HL-60/S4 treated with phorbol 12-myristate 13-acetate at 8.2 ng/mL for 4 days and 3 days (cell line): ENCODE measurements around the gene ZNF276.
"Not testable (repeated sequence)": the region's sequence is repeated elsewhere in the genome, so short reads cannot be mapped to it uniquely, and the experiment has no call there.

Experiments used
- in situ Hi-C: fragments of 300-500 bp; cut with MboI; formaldehyde crosslinking; loops from 2 replicates; pipeline ENCODE4 v1.15.0; 2022; ENCODE audit warnings: low sequenced_read_pairs

The ZNF276 gene

DNA sequence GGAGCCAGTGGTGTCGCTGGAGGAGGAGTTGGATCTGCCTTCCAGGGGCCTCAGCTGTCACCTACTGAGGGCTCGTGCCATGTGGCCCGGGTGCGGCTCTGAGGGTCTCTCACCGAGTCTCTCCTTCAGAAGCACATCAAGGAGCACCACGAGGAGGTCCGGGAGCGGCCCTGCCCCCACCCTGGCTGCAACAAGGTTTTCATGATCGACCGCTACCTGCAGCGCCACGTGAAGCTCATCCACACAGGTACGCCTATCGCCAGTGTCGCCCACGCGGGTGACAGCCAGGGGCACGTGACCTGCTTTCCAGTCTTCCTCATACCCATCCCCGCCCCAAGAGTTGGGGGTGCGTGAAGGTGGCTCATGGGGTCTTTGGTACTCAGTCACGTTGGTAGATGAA, 12.5 kb downstream of the ZNF276 start:
- in situ Hi-C loops, result no loop called here

DNA sequence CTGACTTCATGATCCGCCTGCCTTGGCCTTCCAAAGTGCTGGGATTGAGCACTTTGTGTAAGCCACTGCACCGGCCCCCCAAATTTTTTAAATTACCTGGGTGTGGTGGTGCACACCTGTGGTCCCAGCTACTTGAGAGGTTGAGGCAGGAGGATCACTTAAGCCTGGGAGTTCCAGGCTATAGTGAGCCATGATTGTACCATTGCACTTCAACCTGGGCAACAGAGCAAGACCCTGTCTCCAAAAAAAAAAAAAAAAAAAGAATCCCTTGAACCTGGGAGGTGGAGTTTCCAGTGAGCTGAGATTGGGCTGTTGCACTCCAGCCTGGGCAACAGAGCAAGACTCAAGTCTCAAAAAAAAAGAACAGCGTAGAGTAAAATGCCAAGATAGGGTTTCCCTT, 15.2 kb downstream of the ZNF276 start:
- in situ Hi-C loops, result no loop called here

DNA sequence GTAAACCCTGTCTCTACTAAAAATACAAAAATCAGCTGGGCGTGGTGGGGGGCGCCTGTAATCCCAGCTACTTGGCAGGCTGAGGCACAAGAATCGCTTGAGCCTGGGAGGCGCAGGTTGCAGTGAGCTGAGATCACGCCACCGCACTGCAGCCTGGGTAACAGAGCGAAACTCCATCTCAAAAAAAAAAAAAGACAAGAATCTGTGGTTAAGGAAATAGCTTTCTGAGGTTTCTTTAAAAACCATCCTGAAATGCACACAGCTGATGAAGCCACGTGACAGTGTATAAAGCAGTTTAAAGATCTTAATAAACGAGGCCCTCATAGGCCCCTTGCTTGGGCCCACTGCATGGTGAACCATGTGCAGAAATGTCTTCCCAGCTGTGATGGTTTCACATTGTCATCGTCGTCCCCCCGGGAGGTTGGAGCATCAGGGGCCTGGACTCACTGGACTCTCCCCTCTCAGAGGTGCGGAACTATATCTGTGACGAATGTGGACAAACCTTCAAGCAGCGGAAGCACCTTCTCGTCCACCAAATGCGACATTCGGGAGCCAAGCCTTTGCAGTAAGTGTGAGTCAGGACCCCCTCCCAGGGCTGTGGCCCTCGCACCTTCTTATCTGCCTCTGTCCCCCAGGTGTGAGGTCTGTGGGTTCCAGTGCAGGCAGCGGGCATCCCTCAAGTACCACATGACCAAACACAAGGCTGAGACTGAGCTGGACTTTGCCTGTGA, 16.2 kb downstream of the ZNF276 start:
- in situ Hi-C loops, result no loop called here

DNA sequence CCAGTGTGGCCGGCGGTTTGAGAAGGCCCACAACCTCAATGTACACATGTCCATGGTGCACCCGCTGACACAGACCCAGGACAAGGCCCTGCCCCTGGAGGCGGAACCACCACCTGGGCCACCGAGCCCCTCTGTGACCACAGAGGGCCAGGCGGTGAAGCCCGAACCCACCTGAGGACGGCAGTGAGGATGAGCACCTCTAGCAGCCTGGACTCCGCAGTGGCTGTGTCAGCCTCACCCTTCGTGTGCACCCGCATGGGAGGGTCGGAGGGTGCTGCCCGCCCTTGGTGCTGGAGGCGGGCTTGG, 16.7 kb downstream of the ZNF276 start:
- in situ Hi-C loops, result no loop called here

DNA sequence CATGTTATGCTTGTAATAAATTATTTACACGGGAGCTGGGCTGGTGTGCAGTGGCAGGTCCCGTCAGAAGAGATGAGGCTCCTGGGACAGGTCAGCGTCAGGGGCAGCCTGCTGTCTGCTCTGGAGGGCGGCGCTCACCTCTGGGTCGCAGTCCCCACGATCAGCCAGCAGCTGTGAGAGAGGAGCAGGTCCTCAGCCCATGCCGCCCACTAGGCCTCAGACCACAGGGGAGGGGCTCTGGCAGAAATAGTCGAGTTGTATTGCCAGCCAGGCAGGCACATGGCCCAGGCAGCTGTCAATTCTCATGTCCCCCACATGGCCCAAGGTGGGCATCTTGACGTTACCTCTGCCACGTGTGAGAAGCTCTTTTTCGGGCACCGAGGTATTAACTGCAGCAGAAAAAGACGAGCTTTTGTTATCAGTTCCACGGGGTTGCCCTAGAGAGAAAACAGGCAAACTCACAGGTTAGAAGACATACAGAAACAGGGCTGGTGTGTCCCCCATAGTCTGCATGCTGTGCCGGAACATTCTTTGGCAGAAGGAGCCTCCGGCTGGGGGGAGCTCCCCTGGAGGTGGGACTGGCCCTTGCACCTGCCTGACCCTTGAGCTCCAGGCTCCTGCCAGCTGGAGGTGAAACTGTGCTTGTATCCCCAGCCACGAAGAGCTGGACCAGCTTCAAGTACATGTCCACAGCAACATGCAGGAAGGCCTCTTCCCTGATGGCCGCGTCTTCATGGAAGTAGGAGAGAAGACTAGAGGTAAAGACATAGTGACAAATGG, 17.4 kb downstream of the ZNF276 start:
- in situ Hi-C loops, result no loop called here

DNA sequence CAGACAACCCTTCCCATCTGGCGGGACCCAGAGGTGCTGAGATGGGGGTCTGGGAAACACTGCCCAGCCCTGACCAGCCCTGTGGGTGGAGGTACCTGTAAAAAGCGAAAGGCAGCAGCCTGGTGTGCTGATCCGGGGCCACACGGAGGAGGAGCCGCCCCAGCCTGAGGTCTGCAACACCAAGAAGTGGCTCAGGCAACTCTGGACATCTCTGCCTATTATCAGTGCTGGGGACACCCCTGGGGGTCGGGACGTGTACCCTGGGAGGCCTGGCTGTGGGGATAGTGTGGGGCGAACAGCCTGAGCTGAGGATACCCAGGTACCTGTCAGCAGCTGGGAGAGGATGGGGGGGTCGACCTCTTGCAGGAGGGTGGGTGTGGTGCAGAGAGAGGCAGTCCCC, 18.0 kb downstream of the ZNF276 start:
- in situ Hi-C loops, result no loop called here

DNA sequence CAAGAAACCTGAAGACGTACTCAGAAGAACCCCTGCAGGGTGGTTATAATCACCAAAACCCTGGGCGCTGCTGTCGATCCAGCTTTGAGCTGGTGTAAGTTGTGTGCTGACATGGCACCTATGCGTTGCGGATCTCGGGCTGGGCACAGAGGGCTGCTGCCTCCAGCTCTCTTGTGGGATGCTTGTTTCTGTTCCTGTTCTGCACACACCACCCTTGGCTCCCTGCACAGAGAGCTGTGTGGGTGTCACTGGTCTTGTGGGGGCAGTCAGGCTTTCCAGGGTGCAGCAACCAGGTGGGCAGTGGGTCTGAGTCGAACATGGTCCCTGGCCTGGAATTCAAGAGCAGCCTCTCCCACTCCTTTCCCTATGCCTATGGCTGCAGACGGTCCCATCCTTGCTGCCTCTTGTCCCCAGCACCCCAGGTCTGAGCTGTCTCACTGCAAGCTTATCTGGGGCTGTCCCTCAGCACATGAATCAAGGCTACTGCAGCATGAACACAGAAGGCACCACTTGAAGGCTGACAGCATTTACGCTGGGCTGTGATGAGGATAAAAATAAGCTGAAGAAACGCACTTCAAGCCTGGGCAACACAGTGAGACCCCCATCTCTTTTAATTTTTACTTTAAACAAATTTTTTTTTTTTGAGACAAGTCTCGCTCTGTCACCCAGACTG, 20.1 kb downstream of the ZNF276 start:
- in situ Hi-C loops, result no loop called here

DNA sequence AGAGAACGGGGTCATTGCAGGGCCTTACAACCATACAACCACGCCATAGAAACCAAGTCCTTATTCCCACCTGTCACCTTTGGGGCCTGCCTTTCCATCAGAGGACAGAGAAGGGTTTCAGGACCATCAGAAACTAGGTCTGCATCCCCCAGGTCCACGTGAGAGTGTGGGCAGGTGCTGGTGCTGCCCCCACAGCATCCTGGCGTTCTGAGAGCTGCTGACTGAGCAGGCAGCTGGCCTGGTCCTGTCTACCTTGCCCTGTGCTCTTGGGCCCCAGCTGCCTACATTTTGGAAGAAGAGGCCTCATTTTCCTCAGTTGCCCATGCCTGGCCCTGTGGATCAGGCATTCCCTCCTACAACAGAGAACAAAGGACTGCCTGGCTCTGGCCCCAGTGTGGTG, 21.6 kb downstream of the ZNF276 start:
- in situ Hi-C loops, result no loop called here

DNA sequence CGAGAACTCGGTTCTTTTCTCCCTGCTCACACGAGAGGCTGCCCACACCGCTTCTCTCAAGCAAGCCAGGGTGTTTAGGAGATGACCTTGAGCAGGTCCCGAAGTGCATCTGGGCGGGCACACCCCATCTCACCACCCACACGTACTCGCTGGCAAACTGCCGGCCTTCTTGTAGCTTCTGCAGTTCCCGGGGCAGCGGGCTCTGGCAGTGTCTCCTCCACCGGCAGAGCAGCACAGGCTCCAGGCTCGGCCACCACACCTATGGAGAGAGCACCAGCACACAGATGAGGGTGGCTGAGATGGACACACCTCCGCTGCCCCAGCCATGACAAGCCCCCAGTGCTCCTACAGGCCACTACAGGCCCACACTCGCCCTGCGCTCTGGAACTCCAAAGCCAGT, 23.5 kb downstream of the ZNF276 start:
- in situ Hi-C loops, result no loop called here

DNA sequence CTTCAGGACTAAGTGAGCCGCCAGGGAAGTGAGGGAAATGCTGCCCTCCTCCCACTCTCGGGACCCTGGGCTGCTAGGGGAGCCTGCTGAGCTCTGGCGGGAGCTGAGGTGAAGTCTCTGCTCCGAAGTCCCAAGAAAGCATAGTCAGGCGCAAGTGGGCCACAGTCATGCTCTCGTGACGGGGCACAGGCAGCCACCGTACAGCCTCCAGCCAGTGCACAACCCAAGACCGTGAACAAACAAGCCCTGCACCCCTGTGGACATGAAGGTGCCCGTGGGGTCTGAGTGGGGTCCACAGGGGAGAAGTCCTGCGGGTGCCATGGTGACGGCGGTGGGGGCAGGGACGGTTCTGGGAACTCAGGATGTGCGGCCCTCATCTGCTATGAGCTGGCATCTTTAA, 24.7 kb downstream of the ZNF276 start:
- in situ Hi-C loops, result no loop called here

DNA sequence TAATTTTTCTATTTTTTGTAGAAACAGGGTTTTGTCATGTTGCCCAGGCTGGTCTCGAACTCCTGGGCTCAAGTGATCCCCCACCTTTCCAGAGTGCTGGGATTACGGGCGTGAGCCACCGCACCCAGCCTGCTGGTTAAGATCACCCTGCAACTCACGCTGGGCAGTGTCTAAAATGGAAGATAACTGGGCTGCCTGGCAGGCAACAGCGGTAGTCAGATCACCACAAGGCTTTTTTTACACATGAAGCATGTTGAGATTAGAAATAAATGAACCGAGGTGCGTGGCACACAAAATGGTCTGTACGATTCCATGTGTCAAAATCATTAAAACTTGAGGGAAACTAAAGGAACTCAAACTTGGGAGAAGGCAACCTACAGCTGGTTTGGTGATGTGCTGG, 26.7 kb downstream of the ZNF276 start:
- in situ Hi-C loops, result no loop called here

DNA sequence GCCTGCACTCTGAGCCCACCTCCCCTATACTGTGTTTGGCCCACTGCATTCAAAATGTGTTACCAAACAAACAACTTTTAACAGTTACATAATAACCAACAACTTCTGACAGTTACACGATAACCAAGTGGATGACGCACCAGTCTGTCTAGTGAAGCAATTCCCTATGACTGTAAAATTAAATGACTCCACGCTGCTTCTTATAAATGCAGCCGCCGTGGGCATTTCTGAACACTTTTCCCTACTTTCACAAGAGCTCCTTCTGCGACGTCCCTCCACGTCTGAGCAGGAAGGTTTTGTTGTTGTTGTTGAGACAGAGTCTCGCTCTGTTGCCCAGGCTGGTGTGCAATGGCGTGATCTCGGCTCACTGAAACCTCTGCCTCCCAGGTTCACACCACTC, 27.6 kb downstream of the ZNF276 start:
- in situ Hi-C loops, result no loop called here

DNA sequence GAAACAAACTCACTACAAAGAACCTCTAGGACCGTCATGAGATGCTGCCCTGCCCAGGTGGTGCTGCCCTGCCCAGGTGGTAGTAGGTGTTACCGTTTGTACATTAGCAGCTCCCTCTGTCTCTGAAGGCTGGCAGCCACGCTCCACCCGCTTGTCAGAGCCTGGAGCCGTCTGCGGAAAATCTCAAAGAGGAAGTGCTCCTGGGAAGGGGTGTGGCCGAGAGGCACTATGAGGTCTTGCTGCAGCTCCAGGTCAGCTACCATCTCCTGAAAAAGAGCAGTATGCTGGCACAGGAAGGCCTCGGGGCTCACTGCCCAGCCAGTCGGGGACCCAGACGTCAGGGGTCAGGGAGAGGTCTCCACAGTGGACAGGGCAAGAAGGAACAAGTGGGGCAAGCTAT, 28.3 kb downstream of the ZNF276 start:
- in situ Hi-C loops, result no loop called here

DNA sequence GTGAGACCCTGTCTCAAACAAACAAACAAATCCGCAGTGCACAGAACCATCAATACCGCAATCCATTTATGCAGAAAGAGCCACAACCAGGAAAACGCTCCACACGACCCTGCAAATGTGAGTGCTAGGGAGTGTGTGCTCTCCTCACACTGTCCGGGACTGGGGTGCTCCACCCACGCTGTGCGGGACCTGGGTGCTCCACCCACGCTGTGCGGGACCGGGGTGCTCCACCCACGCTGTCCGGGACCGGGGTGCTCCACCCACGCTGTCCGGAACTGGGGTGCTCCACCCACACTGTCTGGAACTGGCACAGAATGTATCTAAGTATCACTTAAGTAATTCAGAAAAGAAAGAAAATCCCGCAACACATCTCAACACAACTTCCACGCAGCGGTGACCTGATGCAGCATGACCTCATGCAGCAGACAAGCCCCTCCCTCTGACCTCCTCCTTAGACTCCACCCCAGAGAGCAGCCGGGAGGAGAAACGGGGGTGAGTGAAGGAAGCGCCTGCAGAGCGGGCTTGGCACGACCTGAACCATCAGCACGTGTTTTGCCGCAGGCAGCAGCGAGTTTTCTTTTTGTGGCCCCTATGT, 38.5 kb downstream of the ZNF276 start:
- in situ Hi-C loops, result no loop called here

DNA sequence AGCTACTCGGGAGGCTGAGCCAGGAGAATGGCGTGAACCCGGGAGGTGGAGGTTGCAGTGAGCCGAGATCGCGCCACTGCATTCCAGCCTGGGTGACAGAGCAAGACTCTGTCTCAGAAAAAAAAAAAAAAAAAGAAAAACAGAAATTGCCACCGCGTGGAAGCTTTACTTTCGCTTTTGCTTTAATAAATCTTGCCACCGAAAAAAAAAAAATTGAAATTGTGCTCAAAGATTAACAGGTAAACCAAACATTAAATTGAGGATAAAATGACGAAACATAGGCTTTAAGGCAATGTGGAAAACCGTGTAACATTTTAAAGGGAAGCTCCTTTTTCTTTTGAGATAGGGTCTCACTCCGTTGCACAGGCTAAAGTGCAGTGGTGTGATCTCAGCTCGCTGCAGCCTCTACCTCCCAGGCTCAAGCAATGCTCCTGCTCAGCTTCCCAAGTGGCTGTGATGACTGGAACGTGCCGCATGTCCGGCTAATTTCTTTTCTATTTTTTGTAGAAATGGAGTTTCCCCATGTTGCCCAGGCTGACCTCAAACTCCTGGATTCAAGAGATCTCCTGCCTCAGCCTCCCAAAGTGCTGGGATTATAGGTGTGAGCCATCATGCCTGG, 40.1 kb downstream of the ZNF276 start:
- in situ Hi-C loops, result no loop called here

DNA sequence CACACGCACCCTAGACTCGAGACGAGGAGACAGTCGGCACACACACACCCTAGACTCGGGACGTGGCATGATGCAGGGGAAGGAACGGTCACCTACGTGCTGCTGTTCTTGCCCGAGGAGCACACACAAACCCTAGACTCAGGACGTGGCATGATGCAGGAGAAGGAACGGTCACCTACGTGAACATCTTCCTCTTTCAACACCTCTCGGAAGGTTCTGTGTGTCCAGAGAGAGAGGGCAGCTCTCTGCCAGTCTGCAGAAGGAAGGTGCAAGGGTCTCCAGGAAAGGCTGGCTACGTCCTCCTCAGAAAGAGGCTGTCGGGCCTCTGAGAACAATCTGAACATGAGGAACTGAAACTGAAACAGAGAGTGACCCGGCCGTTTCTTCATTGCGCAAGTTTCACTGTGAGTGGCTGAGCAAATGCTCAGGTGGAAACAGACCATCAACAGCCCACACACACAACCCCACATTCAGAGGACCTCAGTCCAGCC, 43.4 kb downstream of the ZNF276 start:
- in situ Hi-C loops, result no loop called here

DNA sequence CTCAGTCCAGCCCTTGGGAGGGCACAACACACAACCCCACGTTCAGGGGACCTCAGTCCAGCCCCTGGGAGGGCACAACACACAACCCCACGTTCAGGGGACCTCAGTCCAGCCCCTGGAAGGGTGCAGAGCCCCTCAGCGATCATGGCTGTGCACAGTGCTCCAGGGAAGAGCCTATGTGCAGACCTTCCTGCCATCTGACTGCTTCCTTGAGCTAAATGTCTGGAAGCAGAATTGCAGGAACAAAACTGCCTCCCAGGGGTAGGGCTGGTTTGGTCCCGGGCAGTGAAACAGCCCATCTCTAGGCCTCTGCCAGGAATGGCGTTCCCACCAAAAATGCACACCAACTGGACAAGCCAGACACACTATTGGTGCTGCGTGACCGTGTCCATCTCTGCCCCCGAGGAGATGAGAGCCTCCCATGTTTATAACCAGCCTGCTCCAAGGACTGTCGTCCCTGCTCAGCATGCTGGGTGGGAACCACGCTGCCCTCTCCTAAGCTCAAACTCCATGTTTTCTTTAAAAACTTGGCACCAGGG, 44.0 kb downstream of the ZNF276 start:
- in situ Hi-C loops, result no loop called here

DNA sequence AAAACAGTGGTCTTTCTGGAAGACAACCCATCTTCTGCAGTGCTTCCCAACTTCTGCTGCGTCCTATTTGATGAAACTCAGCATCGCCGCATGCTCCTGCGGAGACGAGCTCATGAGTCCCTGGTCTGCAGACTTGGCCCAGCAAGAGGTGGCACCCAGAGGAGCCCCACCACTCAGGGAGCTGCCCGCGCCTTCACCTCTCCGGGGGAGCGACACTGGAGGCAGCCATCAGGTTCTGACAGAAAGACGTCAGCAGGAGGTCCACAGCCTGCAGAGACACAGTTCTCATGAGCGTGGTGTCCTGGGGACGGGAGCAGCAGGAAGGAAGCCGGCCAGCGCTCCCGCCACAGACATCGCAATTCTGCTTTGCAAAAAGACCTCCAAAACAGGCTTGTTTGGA, 49.0 kb downstream of the ZNF276 start:
- in situ Hi-C loops, result no loop called here

DNA sequence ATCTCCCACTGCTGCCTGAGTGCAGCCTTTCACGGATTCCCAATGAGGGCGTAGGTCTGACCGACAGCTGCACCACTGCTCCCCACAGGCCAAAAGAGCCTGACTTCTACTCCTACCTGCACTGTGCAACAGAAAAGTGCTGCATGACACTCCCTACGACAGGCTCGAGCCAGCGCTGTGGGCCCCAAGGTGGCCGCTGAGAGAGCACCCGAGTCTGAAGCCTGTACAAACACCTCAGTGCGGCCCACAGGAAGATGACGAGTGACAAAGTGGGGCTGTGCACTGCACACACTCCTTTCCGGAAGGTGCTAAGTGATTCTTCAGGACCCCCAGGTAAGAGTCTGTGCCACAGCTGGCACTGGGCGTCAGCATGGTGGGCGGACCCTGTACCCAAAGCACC, 53.9 kb downstream of the ZNF276 start:
- in situ Hi-C loops, result no loop called here

DNA sequence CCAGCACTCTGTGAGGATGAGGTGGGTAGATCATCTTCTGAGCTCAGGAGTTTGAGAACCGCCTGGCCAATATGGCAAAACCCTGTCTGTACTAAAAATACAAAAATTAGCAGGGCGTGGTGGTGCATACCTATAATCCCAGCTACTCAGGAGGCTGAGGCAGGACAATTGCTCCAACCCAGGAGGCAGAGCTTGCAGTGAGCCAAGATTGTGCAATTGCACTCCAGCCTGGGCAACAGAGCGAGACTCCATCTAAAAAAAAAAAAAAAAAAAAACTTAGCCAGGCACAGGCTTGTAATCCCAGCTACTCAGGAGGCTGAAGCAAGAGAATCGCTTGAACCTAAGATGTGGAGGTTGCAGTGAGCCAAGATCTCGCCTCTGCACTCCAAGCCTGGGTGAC, 56.9 kb downstream of the ZNF276 start:
- in situ Hi-C loops, result not testable (repeated sequence)
